NCI-H345 treated with DMSO at 0.1 percent for 48 hours (cell line): Measurements from ENCODE around the gene NOXA1.

Experiments
- DNase-seq: peaks from one replicate; lab custom pipeline; 2025; ENCODE audit not compliant: unreplicated experiment; lab: John Stamatoyannopoulos, UW

Gene NOXA1

GRCh38 chr9:137482094-137482781 is 59.0 kb downstream of the NOXA1 start:
- DNase-seq: no peak
